Esophagus (tissue), 2 donors: ENCODE results near the gene IFT81. TPM values are rescaled to one million over a fixed set of nuclear protein-coding genes. Genes with fewer than 3 reads are reported as not detected.

Experiments used
- H3K27ac ChIP-seq, 2 donors: one replicate each; pipeline ENCODE4 v1.5.1; 2013; ENCODE audit warnings: low read depth in 2 of 2, mild to moderate bottlenecking in 2 of 2, inconsistent platforms in 1 of 2, low read length in 1 of 2, moderate library complexity in 1 of 2
- H3K27me3 ChIP-seq, 2 donors: one replicate each; pipeline ENCODE4 v1.6.1; 2013; ENCODE audit warnings: low read length in 2 of 2, control low read depth in 1 of 2, mild to moderate bottlenecking in 1 of 2; ENCODE audit not compliant: insufficient read depth in 2 of 2, control insufficient read depth in 1 of 2
- H3K36me3 ChIP-seq, 2 donors: one replicate each; pipeline ENCODE4 v1.6.1; 2013; ENCODE audit warnings: low read length in 1 of 2; ENCODE audit not compliant: control insufficient read depth in 2 of 2, insufficient read depth in 2 of 2
- H3K4me1 ChIP-seq, 2 donors: one replicate each; pipeline ENCODE4 v1.6.1; 2013; ENCODE audit warnings: low read length in 1 of 2; ENCODE audit not compliant: control insufficient read depth in 2 of 2, insufficient read depth in 2 of 2
- H3K4me3 ChIP-seq, 2 donors: one replicate each; pipeline ENCODE4 v1.5.1; 2013; ENCODE audit warnings: low read length in 2 of 2, mild to moderate bottlenecking in 2 of 2, low read depth in 1 of 2, moderate library complexity in 1 of 2
- H3K9me3 ChIP-seq, 2 donors: one replicate each; pipeline ENCODE4 v1.6.1; 2013; ENCODE audit warnings: mild to moderate bottlenecking in 2 of 2, low read depth in 1 of 2, low read length in 1 of 2, moderate library complexity in 1 of 2; ENCODE audit not compliant: control insufficient read depth in 2 of 2, insufficient read depth in 1 of 2
- WGBS, 2 donors: extraction: QIAGEN DNeasy Blood & Tissue Kit; methylation state at CpG; one replicate each; pipeline ENCODE4 v1.1.7; 2013; 5-methylcytosine and 5-hydroxymethylcytosine counted together
- polyA plus RNA-seq, 2 donors: library from polyadenylated mRNA; stranded (reverse); fragments of 200-250 nt; gene quantifications; one replicate each; pipeline ENCODE4 v1.2.3, GENCODE V29; 2013
- donor health status: healthy with polysubstance abuse.
- donor health status: Bipolar disorder and iron deficiency.

The IFT81 gene
- polyA plus RNA-seq, 2 donors, result 1.9 to 3.5 TPM

GRCh38 chr12:110146986-110147385 lies 22.8 kb downstream of the IFT81 start:
- WGBS, 2 donors, result 95 to 99% methylated on average over 2 of the region's 2 CpGs
- Histone ChIP-seq H3K9me3 (no peaks in the 10 kb centered on the region), H3K4me1 (no peaks in the 10 kb centered on the region), H3K36me3 (peaks cover 0 to 2% of the 10 kb centered on the region in 2 donors), H3K4me3 (no peak overlapping the region), H3K27me3 (no peaks in the 10 kb centered on the region), H3K27ac (no peak overlapping the region)

GRCh38 chr12:110149086-110149660 lies 25.0 kb downstream of the IFT81 start:
- Histone ChIP-seq H3K4me3 (no peak overlapping the region), H3K9me3 (no peaks in the 10 kb centered on the region), H3K27ac (no peak overlapping the region), H3K36me3 (peaks cover 0 to 2% of the 10 kb centered on the region in 2 donors), H3K4me1 (no peaks in the 10 kb centered on the region), H3K27me3 (no peaks in the 10 kb centered on the region)
- 88 to 90% methylated on average over 10 of the region's 10 CpGs for WGBS, 2 donors

- H3K27ac ChIP-seq, result no peak overlapping the region
- no peaks in the 10 kb centered on the region for H3K36me3 ChIP-seq
- 98% methylated on average over 2 of the region's 2 CpGs for WGBS, 2 donors
- H3K4me3 ChIP-seq, result no peak overlapping the region
- no peaks in the 10 kb centered on the region for H3K9me3 ChIP-seq
- no peaks in the 10 kb centered on the region for H3K27me3 ChIP-seq
- no peaks in the 10 kb centered on the region for H3K4me1 ChIP-seq
Observed at GRCh38 chr12:110156766-110157165, 32.6 kb downstream of the IFT81 start.

- Histone ChIP-seq H3K36me3 (no peaks in the 10 kb centered on the region), H3K27ac (no peak overlapping the region), H3K27me3 (no peaks in the 10 kb centered on the region), H3K4me1 (no peaks in the 10 kb centered on the region), H3K4me3 (no peak overlapping the region), H3K9me3 (no peaks in the 10 kb centered on the region)
Observed at GRCh38 chr12:110157539-110157938, 33.4 kb downstream of the IFT81 start.

- Histone ChIP-seq H3K4me3 (no peak overlapping the region), H3K4me1 (no peaks in the 10 kb centered on the region), H3K36me3 (no peaks in the 10 kb centered on the region), H3K27me3 (no peaks in the 10 kb centered on the region), H3K27ac (no peak overlapping the region), H3K9me3 (no peaks in the 10 kb centered on the region)
- WGBS, 2 donors, result 95 to 98% methylated on average over 4 of the region's 4 CpGs
Observed at GRCh38 chr12:110159671-110160245, 35.6 kb downstream of the IFT81 start.

- H3K27ac ChIP-seq, result no peak overlapping the region
- WGBS, 2 donors, result 69 to 74% methylated on average over 4 of the region's 4 CpGs
Observed at GRCh38 chr12:110165540-110166159, 41.5 kb downstream of the IFT81 start.

GRCh38 chr12:110168732-110169455 lies 44.7 kb downstream of the IFT81 start:
- WGBS, 2 donors, result 84 to 89% methylated on average over 3 of the region's 3 CpGs
- no peak overlapping the region for H3K27ac ChIP-seq
- no peaks in the 10 kb centered on the region for H3K4me1 ChIP-seq

More at GRCh38 chr12:110165540-110166159, 41.5 kb downstream of the IFT81 start:
- H3K27me3 ChIP-seq, result no peaks in the 10 kb centered on the region
- H3K4me3 ChIP-seq, result no peak overlapping the region
- H3K36me3 ChIP-seq, result peaks cover 0 to 2% of the 10 kb centered on the region in 2 donors
- H3K4me1 ChIP-seq, result no peaks in the 10 kb centered on the region
- no peaks in the 10 kb centered on the region for H3K9me3 ChIP-seq

GRCh38 chr12:110170535-110171185 lies 46.5 kb downstream of the IFT81 start:
- H3K27ac ChIP-seq, result no peak overlapping the region
- H3K9me3 ChIP-seq, result no peaks in the 10 kb centered on the region
- H3K4me3 ChIP-seq, result no peak overlapping the region
- no peaks in the 10 kb centered on the region for H3K27me3 ChIP-seq
- no peaks in the 10 kb centered on the region for H3K4me1 ChIP-seq
- H3K36me3 ChIP-seq, result peaks cover 0 to 2% of the 10 kb centered on the region in 2 donors

More at GRCh38 chr12:110168732-110169455, 44.7 kb downstream of the IFT81 start:
- H3K4me3 ChIP-seq, result no peak overlapping the region
- H3K9me3 ChIP-seq, result no peaks in the 10 kb centered on the region
- no peaks in the 10 kb centered on the region for H3K27me3 ChIP-seq
- peaks cover 0 to 2% of the 10 kb centered on the region in 2 donors for H3K36me3 ChIP-seq

GRCh38 chr12:110171186-110171538 lies 47.0 kb downstream of the IFT81 start:
- WGBS, 2 donors, result 84 to 89% methylated on average over 3 of the region's 3 CpGs
- Histone ChIP-seq H3K4me1 (no peaks in the 10 kb centered on the region), H3K36me3 (no peaks in the 10 kb centered on the region), H3K27ac (no peak overlapping the region), H3K9me3 (no peaks in the 10 kb centered on the region), H3K4me3 (no peak overlapping the region), H3K27me3 (no peaks in the 10 kb centered on the region)
